ENCODE data around the gene BAIAP2L1.
"Not testable (repeated sequence)": the region's sequence is repeated elsewhere in the genome, so short reads cannot be mapped to it uniquely, and the experiment has no call there.

Gene BAIAP2L1

DNA sequence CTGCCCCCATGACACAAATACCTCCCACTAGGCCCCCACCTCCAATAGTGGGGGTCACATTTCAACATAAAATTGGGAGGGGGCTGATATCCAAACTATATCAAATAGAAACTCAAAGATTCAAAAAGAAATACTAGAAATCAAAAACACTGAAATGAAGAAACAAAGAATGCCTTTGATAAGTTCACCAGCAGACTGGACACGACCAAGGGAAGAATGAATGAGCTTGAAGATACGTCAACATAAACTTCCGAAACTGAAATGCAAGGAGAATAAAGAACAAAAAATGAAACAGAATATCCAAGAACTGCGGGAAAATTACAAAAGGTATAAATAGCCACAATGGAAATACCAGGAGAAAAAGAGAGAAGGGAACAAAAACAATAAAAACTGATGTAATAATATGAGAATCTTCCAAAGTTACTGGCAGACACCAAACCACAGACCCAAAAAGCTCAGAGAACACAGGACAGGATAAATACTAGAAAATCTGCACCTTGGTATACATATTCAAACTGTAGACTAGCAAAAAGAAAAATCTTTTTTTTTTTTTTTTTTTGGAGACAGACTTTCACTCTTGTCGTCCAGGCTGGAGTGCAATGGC lies 69.9 kb downstream of the BAIAP2L1 start:
- Histone ChIP-seq H3K9me3 (ENCODE audit: low read length) (no peaks in the 10 kb centered on the region), H3K27ac (ENCODE audit: low read depth, low read length) (no peak overlapping the region)

DNA sequence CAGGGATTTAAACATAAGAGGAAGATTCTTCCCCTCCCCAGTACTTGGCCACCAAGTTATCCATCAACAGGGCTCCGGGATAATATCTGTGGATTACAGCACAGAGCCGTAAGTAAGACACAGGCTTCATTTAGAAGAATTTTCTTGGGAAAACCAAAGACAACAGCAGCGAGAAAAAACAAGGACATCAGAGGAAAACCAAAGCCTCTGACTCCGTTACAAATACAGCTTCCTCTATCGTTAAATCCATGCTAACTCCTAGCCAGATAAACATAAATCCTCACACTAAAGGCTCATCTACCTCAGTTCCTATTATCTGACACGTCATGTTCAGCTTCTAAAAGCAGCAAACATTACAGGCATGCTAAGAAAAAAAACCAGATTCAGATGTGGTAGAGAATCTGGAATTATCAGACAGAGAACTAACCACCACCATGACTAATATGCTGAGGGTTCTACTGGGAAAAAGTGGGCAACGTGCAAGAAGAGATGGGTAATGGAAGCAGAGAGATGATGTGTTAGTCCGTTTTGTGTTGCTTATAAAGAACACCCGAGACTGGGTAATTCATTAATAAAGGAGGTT lies 71.0 kb downstream of the BAIAP2L1 start:
- Histone ChIP-seq H3K27ac (ENCODE audit: low read depth, low read length) (no peak overlapping the region), H3K4me1 (ENCODE audit: insufficient read depth, low read length) (no peaks in the 10 kb centered on the region), H3K36me3 (ENCODE audit: insufficient read depth, low read length) (no peaks in the 10 kb centered on the region), H3K4me3 (ENCODE audit: low read depth in 1 of 2, low read length in 2 of 2) (no peak overlapping the region), H3K9me3 (ENCODE audit: low read length) (no peaks in the 10 kb centered on the region), H3K9ac (ENCODE audit: low read length) (no peak overlapping the region), H3K27me3 (ENCODE audit: control insufficient read depth in 1 of 2, insufficient read depth in 2 of 2, low read length in 2 of 2) (no peaks in the 10 kb centered on the region)

More for the DNA sequence above, 69.9 kb downstream of the BAIAP2L1 start:
- no peaks in the 10 kb centered on the region for H3K36me3 ChIP-seq (ENCODE audit: insufficient read depth, low read length)
- H3K4me1 ChIP-seq (ENCODE audit: insufficient read depth, low read length) = no peaks in the 10 kb centered on the region
- H3K9ac ChIP-seq (ENCODE audit: low read length) = no peak overlapping the region
- H3K27me3 ChIP-seq (ENCODE audit: control insufficient read depth in 1 of 2, insufficient read depth in 2 of 2, low read length in 2 of 2) = no peaks in the 10 kb centered on the region
- no peak overlapping the region for H3K4me3 ChIP-seq (ENCODE audit: low read depth in 1 of 2, low read length in 2 of 2)

GRCh38 chr7:98329100-98329790 lies 71.6 kb downstream of the BAIAP2L1 start:
- Histone ChIP-seq H3K27me3 (ENCODE audit: control insufficient read depth in 1 of 2, insufficient read depth in 2 of 2, low read length in 2 of 2) (no peaks in the 10 kb centered on the region), H3K9ac (ENCODE audit: low read length) (no peak overlapping the region), H3K4me3 (ENCODE audit: low read depth in 1 of 2, low read length in 2 of 2) (no peak overlapping the region), H3K4me1 (ENCODE audit: insufficient read depth, low read length) (no peaks in the 10 kb centered on the region), H3K9me3 (ENCODE audit: low read length) (no peaks in the 10 kb centered on the region), H3K36me3 (ENCODE audit: insufficient read depth, low read length) (no peaks in the 10 kb centered on the region), H3K27ac (ENCODE audit: low read depth, low read length) (no peak overlapping the region)

DNA sequence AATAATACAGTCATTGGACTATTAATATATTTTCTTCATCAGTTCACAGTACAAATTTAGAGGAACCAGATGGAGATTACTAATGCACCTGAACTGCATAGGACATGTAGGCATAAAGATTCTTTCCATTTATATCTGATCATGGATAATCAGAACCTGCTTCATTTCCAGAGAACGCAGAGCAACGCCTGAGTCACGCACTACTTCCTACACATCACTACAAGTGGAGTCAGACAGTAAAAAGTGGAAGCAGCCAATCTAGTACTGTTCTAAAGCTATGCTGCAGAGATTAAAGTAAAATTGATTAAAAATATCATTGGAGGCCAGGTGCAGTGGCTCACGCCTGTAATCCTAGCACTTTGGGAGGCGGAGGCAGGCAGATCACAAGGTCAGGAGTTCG lies 76.1 kb downstream of the BAIAP2L1 start:
- no peaks in the 10 kb centered on the region for H3K27me3 ChIP-seq (ENCODE audit: control insufficient read depth in 1 of 2, insufficient read depth in 2 of 2, low read length in 2 of 2)
- H3K27ac ChIP-seq (ENCODE audit: low read depth, low read length) = no peak overlapping the region
- no peaks in the 10 kb centered on the region for H3K36me3 ChIP-seq (ENCODE audit: insufficient read depth, low read length)
- no peaks in the 10 kb centered on the region for H3K4me1 ChIP-seq (ENCODE audit: insufficient read depth, low read length)
- no peaks in the 10 kb centered on the region for H3K9me3 ChIP-seq (ENCODE audit: low read length)
- H3K4me3 ChIP-seq (ENCODE audit: low read depth in 1 of 2, low read length in 2 of 2) = no peak overlapping the region
- H3K9ac ChIP-seq (ENCODE audit: low read length) = no peak overlapping the region

DNA sequence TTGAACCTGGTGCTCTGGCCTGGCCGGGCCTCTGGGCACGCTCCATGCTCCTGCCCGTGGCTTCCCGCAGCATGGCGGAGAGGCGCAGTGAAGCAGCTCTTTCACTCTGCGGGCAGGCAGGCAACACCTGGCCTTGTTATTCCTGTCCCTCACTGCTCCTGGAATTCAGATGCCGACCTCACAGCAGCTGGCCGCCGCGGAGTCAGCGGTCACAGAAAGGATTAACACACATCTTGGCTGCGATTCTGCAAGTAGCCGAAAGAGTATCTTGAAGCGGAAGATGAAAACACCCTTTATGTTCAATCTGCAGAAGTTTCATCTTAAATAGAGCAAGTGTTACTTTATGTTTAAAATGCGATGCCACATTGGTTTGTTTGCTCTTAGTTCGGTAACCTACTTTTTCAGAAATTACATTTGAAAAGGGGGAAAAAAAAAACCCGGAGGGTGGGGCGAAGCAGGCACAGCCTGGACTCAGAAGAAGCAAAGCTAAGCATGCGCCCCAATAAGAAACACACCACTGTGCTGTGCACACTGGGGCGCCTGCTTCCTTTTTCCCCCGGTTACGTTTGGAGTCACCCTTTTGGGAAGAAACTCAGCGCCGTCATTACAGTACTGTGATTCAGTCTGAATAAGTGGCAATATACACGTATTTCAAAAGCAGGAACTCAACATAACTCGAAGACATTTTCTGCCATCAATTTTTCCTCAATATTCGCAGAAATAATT lies 77.1 kb downstream of the BAIAP2L1 start:
- Histone ChIP-seq H3K9me3 (ENCODE audit: low read length) (no peaks in the 10 kb centered on the region), H3K27ac (ENCODE audit: low read depth, low read length) (no peak overlapping the region), H3K9ac (ENCODE audit: low read length) (no peak overlapping the region), H3K27me3 (ENCODE audit: control insufficient read depth in 1 of 2, insufficient read depth in 2 of 2, low read length in 2 of 2) (no peaks in the 10 kb centered on the region), H3K4me1 (ENCODE audit: insufficient read depth, low read length) (no peaks in the 10 kb centered on the region), H3K36me3 (ENCODE audit: insufficient read depth, low read length) (no peaks in the 10 kb centered on the region), H3K4me3 (ENCODE audit: low read depth in 1 of 2, low read length in 2 of 2) (no peak overlapping the region)

DNA sequence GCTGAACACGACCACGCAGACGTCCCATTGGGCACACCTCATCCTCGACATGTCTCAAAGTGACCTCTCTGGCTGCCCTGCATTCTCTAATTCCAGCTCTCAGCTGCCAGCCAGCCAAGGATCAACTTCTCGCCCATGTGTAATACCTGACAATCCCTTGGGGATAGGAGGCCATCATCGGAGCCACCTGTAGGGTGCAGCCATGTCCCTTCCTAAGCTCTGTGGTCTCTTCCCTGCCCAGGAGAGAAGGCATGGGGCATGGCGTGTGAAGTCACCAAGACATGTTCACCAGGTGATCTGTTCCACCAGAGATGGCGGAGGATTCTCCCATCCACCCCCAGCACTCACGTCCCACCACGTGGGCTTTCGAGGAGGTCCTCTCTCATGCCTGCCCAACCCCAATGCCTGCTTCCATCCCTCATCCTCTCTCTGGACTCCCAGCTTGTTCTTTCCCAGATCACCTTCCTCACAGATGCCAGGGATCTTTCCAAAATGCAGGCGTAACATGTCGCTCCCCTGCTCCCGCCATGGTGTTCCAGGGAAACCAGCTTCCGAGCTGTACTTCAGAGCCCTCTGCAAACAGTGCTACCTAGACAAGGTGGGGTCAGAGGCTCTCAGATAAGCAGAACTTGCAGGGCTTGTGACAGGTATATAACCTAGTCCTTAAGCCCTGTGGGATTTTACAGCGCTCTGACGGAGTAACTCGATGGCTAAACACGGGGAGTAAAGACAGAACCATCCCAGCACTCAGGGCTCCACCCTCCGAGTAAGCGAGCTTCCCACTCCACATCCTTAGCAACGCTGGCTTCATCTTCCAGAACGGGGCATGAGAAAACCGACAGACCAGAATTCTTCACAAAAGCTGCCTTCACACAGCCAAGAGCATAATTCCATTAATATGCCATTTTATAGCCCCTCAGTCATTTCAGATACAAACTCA lies 78.3 kb downstream of the BAIAP2L1 start:
- H3K27ac ChIP-seq (ENCODE audit: low read depth, low read length) = no peak overlapping the region
- no peak overlapping the region for H3K4me3 ChIP-seq (ENCODE audit: low read depth in 1 of 2, low read length in 2 of 2)
- H3K27me3 ChIP-seq (ENCODE audit: control insufficient read depth in 1 of 2, insufficient read depth in 2 of 2, low read length in 2 of 2) = no peaks in the 10 kb centered on the region
- H3K36me3 ChIP-seq (ENCODE audit: insufficient read depth, low read length) = no peaks in the 10 kb centered on the region
- no peak overlapping the region for H3K9ac ChIP-seq (ENCODE audit: low read length)
- H3K9me3 ChIP-seq (ENCODE audit: low read length) = no peaks in the 10 kb centered on the region
- no peaks in the 10 kb centered on the region for H3K4me1 ChIP-seq (ENCODE audit: insufficient read depth, low read length)

GRCh38 chr7:98321301-98321700 lies 79.6 kb downstream of the BAIAP2L1 start:
- H3K27me3 ChIP-seq (ENCODE audit: control insufficient read depth in 1 of 2, insufficient read depth in 2 of 2, low read length in 2 of 2) = no peaks in the 10 kb centered on the region
- H3K9me3 ChIP-seq (ENCODE audit: low read length) = no peaks in the 10 kb centered on the region
- no peak overlapping the region for H3K4me3 ChIP-seq (ENCODE audit: low read depth in 1 of 2, low read length in 2 of 2)
- H3K9ac ChIP-seq (ENCODE audit: low read length) = no peak overlapping the region
- no peak overlapping the region for H3K27ac ChIP-seq (ENCODE audit: low read depth, low read length)
- H3K4me1 ChIP-seq (ENCODE audit: insufficient read depth, low read length) = no peaks in the 10 kb centered on the region
- H3K36me3 ChIP-seq (ENCODE audit: insufficient read depth, low read length) = no peaks in the 10 kb centered on the region

DNA sequence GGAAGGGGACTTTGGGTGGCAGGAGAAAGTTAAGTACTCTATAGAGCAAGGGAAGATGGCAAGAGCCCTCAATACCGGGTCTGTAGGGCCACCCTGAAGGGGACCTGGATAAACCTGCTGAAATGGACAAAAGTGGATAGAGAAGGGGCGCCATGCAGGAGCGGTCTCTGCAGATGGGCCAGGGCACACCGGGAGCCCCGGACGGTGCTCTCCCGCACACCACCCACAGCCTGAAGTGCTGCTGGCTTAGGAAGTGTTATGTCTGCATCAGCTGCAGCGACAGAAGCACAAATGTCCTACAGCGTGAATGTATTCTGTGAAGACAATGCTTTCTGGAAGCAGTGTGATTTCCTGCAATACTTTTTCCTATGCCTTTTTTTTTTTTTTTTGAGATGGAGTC lies 81.7 kb downstream of the BAIAP2L1 start:
- Histone ChIP-seq H3K27ac (ENCODE audit: low read depth, low read length) (no peak overlapping the region), H3K4me3 (ENCODE audit: low read depth in 1 of 2, low read length in 2 of 2) (no peak overlapping the region), H3K27me3 (ENCODE audit: control insufficient read depth in 1 of 2, insufficient read depth in 2 of 2, low read length in 2 of 2) (no peaks in the 10 kb centered on the region), H3K4me1 (ENCODE audit: insufficient read depth, low read length) (no peaks in the 10 kb centered on the region), H3K9ac (ENCODE audit: low read length) (no peak overlapping the region), H3K9me3 (ENCODE audit: low read length) (no peaks in the 10 kb centered on the region), H3K36me3 (ENCODE audit: insufficient read depth, low read length) (no peaks in the 10 kb centered on the region)

- H3K27ac ChIP-seq (ENCODE audit: low read depth, low read length) = no peak overlapping the region
- no peak overlapping the region for H3K4me3 ChIP-seq (ENCODE audit: low read depth in 1 of 2, low read length in 2 of 2)
- H3K36me3 ChIP-seq (ENCODE audit: insufficient read depth, low read length) = no peaks in the 10 kb centered on the region
- H3K27me3 ChIP-seq (ENCODE audit: control insufficient read depth in 1 of 2, insufficient read depth in 2 of 2, low read length in 2 of 2) = no peaks in the 10 kb centered on the region
- no peak overlapping the region for H3K9ac ChIP-seq (ENCODE audit: low read length)
- H3K4me1 ChIP-seq (ENCODE audit: insufficient read depth, low read length) = no peaks in the 10 kb centered on the region
- H3K9me3 ChIP-seq (ENCODE audit: low read length) = no peaks in the 10 kb centered on the region
These were observed 83.4 kb downstream of the BAIAP2L1 start for GRCh38 chr7:98317366-98318040.

DNA sequence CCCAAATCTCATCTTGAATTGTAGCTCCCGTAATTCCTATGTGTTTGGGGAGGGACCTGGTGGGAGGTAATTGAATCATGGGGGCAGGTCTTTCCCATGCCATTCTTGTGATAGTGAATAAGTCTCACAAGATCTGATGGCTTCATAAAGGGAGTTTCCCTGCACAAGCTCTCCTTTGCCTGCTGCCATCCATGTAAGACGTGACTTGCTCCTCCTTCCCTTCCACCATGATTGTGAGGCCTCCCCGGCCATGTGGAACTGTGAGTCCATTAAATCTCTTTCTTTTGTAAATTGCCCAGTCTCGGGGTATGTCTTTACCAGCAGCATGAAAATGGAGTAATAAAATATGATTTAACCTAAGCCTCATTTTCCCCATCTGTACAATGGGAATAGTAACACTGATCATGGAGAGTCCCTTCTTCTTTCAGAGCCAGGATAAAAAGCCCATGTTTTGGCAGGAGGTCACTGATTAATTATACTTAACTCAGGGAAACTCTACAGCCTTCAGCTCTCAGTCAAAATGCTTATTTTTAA lies 84.8 kb downstream of the BAIAP2L1 start:
- H3K9me3 ChIP-seq (ENCODE audit: low read length); H3K4me1 ChIP-seq (ENCODE audit: insufficient read depth, low read length); H3K36me3 ChIP-seq (ENCODE audit: insufficient read depth, low read length); H3K9ac ChIP-seq (ENCODE audit: low read length); H3K4me3 ChIP-seq (ENCODE audit: low read depth in 1 of 2, low read length in 2 of 2); H3K27ac ChIP-seq (ENCODE audit: low read depth, low read length); H3K27me3 ChIP-seq (ENCODE audit: control insufficient read depth in 1 of 2, insufficient read depth in 2 of 2, low read length in 2 of 2): not testable (repeated sequence)

Measured in muscle layer of colon (tissue), 2 donors.